Measurements from ENCODE around the gene USP43.

DNA sequence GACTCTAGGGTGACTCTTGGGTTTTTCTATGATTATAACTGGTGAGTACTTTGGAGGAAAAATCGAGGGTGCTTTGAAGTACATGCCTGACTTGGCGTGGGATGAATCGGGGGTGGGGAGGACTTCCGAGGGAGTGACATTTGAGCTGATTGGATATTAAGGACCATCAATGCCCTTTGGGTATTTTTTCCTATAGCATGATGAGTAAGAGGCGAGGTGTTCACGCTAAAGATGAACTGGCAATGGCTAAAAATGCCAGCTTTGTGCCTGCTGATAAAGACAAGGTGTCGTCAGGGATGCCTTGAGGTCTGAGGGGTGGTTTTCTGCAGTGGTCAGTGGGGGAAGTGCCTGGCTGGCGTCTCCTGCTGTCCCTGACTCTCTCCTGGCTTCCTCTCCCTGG lies 25.3 kb downstream of the USP43 start:
- TF ChIP-seq POLR2A (IDR thresholded peaks at IDR 0.05), result no peak
- TF ChIP-seq, protein P1, sequence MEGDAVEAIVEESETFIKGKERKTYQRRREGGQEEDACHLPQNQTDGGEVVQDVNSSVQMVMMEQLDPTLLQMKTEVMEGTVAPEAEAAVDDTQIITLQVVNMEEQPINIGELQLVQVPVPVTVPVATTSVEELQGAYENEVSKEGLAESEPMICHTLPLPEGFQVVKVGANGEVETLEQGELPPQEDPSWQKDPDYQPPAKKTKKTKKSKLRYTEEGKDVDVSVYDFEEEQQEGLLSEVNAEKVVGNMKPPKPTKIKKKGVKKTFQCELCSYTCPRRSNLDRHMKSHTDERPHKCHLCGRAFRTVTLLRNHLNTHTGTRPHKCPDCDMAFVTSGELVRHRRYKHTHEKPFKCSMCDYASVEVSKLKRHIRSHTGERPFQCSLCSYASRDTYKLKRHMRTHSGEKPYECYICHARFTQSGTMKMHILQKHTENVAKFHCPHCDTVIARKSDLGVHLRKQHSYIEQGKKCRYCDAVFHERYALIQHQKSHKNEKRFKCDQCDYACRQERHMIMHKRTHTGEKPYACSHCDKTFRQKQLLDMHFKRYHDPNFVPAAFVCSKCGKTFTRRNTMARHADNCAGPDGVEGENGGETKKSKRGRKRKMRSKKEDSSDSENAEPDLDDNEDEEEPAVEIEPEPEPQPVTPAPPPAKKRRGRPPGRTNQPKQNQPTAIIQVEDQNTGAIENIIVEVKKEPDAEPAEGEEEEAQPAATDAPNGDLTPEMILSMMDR (IDR thresholded peaks at IDR 0.05), result no peak

All from body of pancreas (tissue), 4 donors.